Globus pallidus (tissue), 1 donor: Measurements from ENCODE around the gene MANF.
"Not testable (repeated sequence)": the region's sequence is repeated elsewhere in the genome, so short reads cannot be mapped to it uniquely, and the experiment has no call there.

Experiments
- DNase-seq: peaks from one replicate; pipeline ENCODE4 v3.0.0-alpha.2; 2015; ENCODE audit warnings: low spot score

The MANF gene

DNA sequence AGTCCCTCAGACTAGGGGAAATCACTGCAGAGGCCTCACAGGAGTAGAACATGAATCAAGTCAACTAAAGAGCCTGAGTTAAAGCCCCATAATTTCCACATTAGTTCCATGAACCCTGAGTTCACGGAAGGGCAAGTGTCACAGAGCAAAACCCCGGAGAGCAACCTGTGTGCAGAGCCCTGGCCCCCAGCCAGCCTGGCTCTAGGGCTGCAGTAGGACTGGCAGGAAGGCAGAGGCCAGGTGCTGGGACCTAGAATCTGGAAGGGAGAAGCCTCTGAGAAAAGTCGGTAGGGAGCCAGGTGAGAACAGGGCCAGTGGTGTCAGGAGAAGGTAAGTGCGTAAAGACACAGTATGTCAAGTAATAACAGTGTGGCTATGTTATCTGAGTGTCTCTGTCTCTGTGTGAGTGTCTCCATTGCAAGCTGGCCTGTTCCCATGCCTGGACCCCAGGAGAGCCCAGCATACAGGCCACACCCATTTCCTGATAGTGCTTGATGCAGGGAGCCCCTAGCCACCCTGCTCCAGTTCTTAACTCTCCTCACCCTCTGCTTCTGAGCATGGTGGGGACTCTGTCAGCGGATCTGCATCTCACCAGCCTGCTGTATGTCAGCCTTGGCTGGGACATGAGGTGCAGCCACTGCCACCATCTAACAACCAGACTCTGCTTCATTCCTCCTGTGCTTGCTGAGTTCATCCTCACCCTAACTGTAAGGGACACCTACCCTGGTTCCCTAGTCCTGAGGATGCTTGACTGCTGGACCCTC, 11.3 kb upstream of the MANF start:
- DNase-seq, result no peak

DNA sequence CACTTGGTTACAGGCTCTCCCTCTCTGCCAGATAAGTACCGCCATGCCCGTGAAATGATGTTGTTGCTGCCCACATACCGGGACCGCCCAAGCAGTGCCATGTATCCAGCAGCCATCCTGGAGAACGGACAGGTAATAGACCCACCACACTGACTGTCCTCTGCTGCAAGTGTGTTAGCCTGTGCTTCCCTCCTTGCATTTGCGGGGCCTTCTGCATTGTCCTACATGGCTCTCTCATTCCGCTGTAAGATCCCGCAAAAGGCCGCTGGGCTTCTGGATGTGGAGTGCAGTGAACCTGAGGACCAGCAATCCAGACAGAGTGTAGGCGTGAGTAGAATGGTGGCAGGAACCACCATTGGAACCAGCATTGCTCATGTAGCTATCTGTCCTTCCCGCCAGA, 10.6 kb upstream of the MANF start:
- no peak for DNase-seq

DNA sequence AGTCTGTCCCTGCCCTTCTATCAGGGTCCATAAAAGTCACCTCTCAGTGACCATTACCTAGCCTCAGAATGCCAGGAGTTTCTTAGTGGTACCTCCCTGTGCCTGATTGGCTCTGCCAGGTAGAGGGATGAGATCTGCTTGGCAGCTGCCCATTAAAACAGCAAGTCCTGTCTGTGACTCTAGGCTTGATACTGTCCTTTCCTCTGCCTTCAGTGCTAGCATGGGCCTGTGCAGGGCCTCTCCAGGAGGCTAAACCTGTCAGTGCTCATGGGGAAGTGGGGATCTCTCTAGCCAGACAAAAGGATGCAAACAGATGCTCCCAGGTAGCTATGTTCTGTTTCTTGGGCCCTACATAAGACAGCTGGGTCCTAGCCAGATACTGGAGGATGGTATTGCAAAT, 10.0 kb upstream of the MANF start:
- no peak for DNase-seq

DNA sequence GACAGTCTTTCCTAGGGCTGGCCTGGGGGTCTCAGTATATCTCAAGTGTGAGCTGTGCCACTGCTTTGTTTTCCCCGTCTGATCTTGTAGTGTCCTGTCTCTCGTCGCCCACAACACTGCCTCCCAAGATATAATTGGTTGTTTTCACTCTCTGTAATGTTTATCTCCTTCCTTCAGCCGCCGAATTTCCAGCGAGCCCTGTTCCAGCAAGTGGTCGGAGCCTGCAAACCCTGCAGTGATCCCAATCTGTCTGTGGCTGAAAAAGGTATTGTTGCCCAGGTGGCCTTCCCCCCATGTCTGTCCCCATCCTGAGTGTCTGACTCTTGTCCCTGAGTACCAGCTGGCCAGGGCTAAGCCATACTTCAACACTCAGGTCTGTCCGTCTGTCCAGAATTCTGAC, 9.5 kb upstream of the MANF start:
- no peak for DNase-seq

DNA sequence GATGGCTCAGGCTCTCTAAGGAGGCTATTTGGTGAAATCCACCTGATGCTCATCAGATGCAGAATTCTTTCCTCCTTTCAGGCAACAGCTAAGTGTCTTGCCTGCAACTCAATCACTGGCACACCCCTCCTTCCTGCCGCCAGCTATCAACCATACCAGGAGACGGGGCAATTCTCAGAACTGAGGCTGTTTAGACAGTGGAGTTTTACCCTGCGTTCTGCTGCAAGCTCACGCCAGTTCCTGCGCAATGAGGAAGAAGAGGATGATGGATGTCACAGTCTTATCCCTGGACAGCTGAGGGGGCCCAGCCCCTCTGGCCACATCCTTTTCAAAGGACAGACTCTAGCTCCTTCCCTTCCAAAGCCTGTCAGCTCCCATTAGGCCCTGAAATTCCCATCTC, 7.0 kb upstream of the MANF start:
- no peak for DNase-seq

DNA sequence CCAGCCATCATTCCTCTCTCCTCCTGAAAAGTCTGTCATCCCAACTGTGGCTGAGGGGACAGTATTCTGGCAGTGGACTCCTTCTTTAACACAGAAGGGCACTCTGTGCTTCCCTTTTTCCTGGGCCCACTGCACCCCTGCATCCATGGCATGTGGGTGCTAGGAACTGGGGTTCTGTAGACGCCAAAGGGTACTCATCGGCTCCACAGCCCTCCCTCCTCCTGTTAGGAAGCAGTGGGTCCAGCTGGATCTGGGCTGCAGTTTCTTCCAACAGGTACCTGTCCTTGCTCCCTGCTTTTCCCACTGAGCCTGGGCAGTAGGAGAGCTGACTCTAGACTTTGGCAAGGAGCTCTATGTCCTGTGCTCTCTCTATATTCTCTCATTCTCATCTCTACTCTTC, 6.4 kb upstream of the MANF start:
- no peak for DNase-seq

DNA sequence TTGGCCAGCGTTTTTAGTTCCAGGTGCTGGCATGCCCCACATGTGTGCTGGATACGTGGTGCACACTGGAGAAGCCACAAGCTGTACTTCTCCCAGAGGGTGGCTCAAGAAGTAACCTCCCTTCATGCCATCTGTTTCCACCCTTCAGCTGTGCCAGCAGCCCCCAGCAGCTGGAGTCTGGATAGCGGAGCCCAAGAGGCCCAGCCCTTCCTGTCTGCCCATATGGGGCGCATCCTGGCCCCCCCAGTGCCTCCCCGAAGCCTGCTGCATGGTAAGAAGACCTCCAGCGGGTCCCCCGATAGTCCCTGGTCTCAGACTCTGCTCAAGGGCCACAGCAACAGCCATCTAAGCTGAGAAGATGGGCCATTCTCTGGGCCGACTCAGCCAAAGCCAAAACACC, 5.8 kb upstream of the MANF start:
- no peak for DNase-seq

DNA sequence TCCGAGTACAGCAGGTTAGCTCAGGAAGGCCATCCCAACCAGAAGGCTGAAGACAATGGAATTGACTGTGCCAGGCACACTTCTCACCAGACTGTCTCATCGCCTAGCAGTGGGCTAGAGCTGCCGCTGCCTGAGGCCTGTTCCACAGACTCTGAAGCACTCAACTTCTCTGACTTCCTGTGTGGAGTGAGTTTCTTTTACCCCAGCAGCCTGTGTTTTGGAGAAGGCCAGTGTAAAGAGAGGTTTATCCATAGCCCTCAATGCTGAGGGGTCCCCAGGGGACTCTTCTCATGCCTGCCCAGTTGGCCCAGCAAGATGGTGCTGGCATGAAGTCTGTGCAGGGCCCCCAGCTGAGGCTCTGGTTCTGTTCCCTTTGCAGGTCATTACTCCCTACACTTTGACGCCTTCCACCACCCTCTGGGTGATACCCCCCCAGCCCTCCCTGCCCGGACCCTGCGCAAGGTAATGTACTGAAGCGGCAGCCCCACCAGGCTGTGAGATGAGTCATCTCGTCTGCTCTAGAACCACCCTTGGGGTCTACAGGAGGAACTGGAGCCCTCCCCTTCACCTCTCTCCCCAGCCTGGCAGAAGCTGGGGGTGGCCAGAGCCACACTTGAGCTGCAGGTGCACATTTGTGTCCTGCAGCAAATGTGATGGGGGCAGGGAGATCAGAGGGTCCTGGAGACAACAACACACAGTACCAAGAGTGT, 5.2 kb upstream of the MANF start:
- no peak for DNase-seq

DNA sequence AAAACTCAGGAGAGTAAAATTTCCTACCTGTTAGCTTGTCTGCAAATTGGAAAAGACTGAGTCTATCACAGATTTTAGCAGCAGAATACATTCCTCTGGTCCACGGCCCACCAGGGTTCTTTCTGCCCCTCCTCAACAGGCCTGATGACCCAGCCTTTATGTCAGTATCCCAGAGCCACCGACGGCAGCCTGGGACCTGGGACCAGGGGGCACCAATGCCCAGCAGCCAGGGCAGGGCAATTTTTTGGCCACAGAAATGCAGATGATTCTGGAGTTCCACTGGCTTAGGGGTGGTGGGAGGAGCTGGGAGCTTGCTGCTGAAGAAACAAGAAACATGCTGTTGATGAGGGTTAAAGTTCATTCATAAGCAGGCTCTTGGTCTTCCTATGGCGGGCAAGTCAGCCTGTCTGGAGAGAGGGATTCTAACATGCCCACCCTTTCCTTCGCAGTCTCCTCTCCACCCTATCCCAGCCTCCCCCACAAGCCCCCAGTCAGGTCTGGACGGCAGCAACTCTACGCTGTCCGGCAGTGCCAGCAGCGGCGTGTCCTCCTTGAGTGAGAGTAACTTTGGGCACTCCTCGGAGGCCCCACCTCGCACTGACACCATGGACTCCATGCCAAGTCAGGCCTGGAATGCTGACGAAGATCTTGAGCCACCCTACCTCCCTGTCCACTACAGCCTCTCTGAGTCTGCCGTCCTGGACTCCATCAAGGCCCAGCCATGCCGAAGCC, 4.3 kb upstream of the MANF start:
- DNase-seq, result no peak

DNA sequence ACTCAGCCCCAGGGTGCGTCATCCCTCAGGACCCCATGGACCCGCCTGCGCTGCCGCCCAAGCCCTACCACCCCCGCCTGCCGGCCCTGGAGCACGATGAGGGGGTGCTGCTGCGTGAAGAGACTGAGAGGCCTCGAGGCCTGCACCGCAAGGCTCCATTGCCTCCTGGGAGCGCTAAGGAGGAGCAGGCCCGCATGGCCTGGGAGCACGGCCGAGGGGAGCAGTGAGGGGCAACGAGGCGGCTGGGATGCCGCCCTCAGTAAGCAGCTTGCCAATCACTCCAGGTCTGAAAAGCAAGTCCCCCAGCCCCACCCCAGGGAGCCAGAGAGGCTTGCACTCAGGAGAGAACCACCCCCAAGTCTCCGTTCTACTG, 3.8 kb upstream of the MANF start:
- DNase-seq, result no peak

DNA sequence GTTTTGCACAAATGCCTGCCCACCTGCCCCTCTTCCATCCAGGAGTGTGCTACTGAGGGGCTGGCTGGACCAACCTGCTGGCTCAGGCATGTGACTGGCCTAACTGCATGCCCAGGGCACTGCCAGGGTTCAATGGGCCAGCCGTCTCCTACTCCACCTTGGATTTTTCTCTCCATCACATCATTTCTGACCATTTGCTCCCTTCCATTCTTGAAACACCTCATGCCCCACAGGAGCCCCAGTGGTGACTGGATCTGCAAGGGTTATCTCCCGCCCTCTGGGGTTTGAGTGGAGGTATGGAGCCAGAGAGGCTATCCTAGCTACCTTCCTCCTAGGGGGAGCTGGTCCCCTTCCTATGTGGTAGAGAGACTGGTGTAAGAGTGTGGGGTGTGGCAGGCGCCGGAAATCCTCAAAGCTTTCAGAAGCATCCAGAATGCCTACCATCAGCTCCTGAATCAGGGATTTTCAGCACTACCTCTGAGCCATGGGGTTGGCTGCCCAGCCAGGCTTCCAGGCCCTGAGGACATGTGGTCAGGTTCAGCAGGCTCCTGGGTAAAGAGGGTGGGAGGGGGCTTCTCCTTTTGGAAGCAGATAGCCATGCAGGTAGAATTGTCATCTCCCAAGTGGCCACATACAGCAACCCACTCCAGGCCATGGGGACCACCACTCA, 2.9 kb upstream of the MANF start:
- no peak for DNase-seq

DNA sequence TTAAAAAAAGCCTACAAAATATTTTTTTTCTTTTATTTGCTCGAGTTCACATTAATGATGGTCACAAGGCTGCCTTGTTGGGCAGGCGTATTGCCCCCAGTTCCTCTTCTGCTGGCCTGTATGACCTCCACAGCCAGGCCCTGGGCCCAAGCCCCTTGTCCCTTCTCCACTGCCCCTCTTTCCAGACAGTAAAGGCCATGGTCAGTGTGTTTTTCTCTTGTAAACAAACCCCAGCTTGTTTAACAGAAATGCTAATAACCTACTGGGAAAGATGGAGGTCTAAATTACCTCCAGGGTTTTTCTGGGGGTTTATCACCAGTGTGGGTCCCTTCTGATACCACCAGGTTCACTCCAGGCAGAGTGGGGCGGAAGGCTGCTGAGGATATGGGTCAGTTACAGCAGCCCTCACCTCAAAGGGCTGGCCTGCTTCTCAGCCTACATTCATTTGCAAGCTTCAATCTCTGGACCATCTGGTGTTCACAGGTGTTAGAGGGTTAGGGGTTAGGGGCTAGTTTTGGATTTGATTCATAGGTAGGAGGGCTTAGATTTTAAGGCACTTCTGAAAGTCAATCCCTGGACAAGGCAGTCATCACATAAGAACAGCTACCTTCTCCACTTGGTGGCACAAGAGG, 2.0 kb upstream of the MANF start:
- no peak for DNase-seq

DNA sequence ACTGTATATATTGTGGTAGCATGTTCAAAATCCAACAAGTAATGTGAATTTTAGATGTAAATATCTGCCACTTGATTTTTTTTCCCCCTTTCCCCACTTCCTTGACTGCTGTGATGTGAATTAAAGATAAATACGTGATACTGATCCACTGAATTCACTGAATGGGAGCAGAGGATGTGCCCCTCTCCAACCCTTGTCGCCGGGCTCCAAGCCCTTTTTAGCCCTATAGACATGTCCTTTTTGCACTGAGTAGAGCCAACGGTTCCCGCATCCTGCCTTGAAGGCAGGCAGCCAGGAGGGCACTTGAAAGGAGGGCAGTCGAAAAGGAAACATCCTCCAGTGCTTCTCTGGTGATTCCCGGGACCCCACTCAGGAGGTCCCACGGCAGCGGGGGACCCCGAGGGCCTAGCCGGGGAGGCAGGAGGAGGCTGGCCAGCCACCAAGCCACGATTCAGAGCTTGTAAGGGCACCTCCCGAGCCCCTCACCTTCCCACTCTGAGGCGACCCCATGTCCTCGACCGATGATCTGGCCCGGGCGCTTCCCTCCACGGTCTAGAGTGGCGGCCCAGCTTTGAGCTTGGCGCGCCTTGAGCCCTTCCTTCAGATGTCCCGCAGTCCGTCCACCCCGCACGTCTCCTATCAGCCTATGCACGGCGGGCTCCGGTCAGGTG, 901 bp upstream of the MANF start:
- DNase-seq, result no peak

DNA sequence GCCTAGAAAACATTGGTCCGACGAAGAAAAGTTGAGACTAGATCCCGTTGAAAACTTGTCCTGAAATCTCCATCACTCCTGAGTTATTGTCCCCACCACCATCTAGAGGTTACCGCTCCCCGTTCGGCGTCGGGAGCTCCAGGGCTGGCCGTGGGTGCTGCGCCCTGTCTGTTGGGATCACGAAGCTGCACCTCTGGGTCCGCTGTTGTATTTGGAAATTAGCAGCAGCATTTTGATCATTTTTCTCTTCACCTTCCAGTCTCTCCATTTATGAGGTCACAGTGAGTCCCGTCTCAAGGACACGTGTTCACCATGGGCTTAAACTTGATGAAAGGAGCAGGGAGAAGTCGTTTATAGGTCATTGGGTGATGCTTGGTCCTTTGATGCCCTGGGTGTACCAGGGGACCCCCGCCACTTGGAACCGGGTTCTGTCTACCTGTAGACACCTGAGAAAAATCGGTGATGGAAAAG, 565 bp downstream of the MANF start:
- no peak for DNase-seq

DNA sequence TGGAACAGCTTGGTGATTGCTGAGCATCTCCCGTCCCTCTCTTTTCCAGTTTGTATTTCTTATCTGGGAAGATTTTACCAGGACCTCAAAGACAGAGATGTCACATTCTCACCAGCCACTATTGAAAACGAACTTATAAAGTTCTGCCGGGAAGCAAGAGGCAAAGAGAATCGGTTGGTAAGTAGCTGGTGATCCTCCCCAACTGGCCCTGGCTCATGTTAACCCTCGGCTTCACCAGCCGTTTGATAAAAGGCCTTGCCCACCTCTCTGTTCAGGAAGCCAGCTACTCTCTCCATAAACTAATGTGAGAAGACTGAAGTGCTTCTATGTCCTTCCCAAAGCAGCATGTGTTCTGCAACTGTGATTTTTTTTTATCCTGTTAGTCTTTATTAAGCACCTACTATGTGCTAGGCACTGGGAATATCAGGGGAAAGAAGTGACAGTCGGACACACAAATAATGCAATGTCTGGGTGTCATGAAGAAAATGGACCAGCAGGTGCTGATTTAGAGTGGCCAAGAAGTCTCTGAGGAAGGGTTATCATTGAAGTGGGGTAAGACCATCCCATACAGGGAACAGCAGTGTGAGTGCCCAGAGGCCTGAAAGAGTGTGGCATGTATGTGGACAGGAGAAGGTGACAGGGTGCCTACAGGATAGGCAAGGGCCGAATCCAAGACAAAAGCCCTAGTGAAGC, 1.2 kb downstream of the MANF start:
- DNase-seq, result no peak

DNA sequence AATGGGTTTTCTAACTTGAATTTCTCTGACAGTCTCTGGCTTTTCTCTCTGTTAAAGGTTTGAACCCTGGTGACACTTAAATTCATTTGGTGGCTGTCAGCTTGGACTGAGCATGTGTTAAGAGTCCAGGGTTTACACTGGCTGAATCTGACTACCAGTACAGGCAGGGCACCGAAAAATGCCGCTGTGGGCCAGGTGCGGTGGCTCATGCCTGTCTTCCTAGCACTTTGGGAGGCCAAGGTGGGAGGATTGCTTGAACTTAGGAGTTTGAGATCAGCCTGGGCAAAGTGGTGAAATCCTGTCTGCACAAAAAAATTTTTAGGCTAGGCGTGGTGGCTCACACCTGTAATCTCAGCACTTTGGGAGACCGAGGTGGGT, 1.8 kb downstream of the MANF start:
- no peak for DNase-seq

DNA sequence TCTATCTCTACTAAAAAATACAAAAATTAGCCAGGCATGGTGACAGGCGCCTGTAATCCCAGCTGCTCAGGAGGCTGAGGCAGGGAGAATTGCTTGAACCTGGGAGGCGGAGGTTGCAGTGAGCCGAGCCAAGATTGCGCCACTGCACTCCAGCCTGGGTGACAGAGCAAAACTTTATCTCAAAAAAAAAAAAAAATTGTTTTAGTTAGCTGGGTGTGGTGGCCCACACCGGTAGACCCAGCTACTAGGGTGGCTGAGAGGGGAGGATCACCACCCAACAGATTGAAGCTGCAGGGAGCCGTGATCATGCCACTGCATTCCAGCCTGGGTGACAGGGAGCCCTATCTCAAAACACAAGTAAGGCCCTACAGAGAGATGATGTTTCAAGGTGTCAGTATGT, 2.2 kb downstream of the MANF start:
- not testable (repeated sequence) for DNase-seq

DNA sequence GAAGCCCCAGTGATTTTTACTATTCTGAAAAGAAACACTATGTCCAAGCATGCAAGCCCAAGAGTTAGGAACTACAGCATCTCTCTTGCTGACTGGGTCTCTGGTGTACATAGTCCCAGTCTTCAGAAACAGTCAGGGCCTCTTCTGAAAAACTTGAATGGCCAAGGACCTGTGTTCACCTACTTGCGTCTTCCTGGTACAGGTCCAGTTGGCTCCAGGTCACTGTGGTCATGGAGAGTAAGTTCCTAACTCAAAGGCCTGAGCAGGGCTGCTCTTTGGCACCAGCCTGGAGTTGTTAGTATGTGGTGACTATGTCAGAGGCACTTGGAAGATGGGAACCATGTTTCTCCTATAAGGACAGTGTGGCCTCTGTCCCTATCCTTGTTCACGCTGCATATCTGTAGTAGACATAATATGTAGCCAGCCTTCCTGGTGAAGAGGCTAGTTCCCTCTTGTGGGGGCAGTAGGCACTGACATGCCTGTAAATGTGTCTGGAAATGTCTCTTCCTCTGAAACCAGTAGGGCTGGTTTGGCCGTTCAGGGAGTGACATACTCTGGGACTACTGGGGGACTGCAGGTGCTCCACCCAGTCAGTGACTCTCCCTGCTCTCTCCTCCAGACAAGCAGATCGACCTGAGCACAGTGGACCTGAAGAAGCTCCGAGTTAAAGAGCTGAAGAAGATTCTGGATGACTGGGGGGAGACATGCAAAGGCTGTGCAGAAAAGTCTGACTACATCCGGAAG, 3.4 kb downstream of the MANF start:
- no peak for DNase-seq

DNA sequence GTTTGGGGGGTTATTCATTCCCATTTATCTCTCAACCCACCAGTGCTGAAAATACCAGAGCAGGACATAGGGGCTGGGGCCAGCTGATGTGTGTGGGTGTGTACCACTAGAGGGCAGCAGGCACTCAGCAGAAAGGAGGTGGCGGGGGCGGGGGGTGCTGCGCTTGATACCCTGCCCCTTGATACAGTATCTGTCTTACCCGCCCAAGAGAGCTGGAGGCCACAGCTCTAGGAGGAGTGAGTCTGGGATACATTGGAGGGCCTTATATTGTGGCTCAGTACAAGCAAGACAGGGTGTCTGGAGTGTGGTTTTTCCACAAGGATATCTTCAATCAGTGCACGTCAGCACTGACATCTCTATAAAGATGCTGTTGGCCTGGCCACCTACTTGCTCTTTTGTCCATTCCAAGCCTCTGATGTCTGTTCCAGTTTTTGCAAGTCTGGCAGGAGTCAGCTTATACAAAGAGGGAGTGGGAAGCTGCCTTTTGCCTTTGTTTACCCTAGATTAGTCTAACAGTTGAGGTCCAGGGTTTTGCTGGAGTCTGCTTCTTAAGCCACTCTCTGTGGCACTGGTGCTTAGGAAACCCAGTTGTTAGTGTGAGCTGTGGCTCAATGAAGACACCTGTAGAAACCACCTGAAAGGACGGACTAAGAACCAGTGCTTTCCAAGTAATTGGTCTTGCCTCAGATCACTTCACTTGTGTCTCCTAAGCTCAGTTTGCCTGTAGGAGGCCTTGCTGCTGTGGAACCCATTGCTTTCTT, 4.5 kb downstream of the MANF start:
- DNase-seq, result peak; percentile 63
